Colonic mucosa (tissue), 4 donors: Measurements from ENCODE around the gene RDM1. TPM values are rescaled to one million over a fixed set of nuclear protein-coding genes. Genes with fewer than 3 reads are reported as not detected.

Experiments used
- DNase-seq: peaks from one replicate; pipeline ENCODE4 v3.0.0-alpha.2; 2020
- H3K27ac ChIP-seq: fragments of 200-600 bp; one replicate; pipeline ENCODE4 v1.8.0; 2021
- H3K27me3 ChIP-seq: fragments of 200-600 bp; one replicate; pipeline ENCODE4 v1.8.0; 2021
- H3K36me3 ChIP-seq: fragments of 200-600 bp; one replicate; pipeline ENCODE4 v1.8.0; 2021
- H3K4me1 ChIP-seq: fragments of 200-600 bp; one replicate; pipeline ENCODE4 v1.8.0; 2021; ENCODE audit warnings: mild to moderate bottlenecking
- H3K4me3 ChIP-seq: fragments of 200-600 bp; one replicate; pipeline ENCODE4 v1.8.0; 2021
- H3K9ac ChIP-seq, 2 donors: one replicate each; pipeline ENCODE4 v1.7.0; 2013; ENCODE audit warnings: control low read depth in 2 of 2, low read depth in 2 of 2, low read length in 2 of 2
- H3K9me3 ChIP-seq: fragments of 200-600 bp; one replicate; pipeline ENCODE4 v1.8.0; 2021
- intact Hi-C: fragments of 100-400 bp; cut with DNase I; formaldehyde crosslinking; loops from one replicate; pipeline ENCODE4 v1.14.1; 2022
- total RNA-seq, 2 donors: library from RNA; stranded (reverse); fragmentation: NEBNext Ultra II Directional in 1 of 2; extraction: Animal tissue kit (Norgen Biotek cat#: 25700) in 1 of 2; gene quantifications; one replicate each; pipeline ENCODE4 v1.2.1, GENCODE V29; 2021
- TF ChIP-seq, protein P1 (sequence below): fragments of 200-600 bp; IDR thresholded peaks from one replicate; pipeline ENCODE4 v1.8.0; 2022; ENCODE audit warnings: antibody characterized with exemption, mild to moderate bottlenecking
- donor health status: healthy.
- donor health status: DM: no; HTN: no; CAD: no.
- donor health status: DM: no; HTN: no; CAD: no.

The RDM1 gene
- total RNA-seq, 2 donors from 2014 or later: 0.66 to 7.8 TPM

- intact Hi-C loops: no loop called here
- no peak overlapping the region for H3K4me3 ChIP-seq
- H3K4me1 ChIP-seq: no peaks in the 10 kb centered on the region
- H3K36me3 ChIP-seq: no peaks in the 10 kb centered on the region
- H3K27me3 ChIP-seq: no peaks in the 10 kb centered on the region
- DNase-seq: no peak
- H3K27ac ChIP-seq: no peak overlapping the region
- H3K9me3 ChIP-seq: no peaks in the 10 kb centered on the region
- H3K9ac ChIP-seq: no peak overlapping the region
- TF ChIP-seq, protein P1, sequence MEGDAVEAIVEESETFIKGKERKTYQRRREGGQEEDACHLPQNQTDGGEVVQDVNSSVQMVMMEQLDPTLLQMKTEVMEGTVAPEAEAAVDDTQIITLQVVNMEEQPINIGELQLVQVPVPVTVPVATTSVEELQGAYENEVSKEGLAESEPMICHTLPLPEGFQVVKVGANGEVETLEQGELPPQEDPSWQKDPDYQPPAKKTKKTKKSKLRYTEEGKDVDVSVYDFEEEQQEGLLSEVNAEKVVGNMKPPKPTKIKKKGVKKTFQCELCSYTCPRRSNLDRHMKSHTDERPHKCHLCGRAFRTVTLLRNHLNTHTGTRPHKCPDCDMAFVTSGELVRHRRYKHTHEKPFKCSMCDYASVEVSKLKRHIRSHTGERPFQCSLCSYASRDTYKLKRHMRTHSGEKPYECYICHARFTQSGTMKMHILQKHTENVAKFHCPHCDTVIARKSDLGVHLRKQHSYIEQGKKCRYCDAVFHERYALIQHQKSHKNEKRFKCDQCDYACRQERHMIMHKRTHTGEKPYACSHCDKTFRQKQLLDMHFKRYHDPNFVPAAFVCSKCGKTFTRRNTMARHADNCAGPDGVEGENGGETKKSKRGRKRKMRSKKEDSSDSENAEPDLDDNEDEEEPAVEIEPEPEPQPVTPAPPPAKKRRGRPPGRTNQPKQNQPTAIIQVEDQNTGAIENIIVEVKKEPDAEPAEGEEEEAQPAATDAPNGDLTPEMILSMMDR: no peak
Measured at GRCh38 chr17:35875072-35875799, 55.3 kb downstream of the RDM1 start.

DNA sequence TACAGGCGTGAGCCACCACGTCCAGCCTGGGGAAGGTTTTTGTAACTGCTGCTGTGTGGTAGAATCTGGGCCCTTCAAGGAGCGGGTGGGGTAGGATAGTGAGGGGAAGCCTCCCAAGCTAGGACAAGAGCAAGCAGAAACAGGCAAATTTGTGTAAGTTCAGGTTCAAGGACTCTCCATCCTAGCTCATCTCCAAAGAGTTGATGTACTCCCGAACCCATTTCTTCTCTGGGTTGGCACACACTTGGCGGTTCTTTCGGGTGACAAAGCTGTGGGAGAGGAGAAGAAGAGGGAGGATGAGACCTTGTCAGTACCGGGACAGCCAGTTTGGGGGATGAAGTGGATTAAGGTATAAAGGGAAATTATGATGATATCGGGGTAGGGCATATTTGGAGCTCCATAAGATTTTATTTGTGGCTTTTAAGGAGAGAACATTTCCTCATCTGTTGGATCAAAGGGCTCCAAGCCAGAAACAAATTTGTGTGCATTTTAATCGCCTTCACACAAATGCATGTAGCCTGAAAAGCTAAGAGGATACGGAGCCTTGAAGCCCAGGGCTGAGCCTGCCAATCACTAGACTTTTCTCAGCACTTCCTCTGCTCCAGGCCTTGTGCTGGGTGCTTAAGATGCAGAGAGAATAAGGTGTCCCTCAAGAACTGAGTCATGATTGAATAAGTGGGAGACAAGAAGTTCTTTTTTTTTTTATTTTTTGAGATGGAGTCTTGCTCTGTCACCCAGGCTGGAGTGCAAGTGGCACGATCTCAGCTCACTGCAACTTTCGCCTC is 58.2 kb downstream of the RDM1 start:
- Histone ChIP-seq H3K4me3 (no peak overlapping the region), H3K9me3 (no peaks in the 10 kb centered on the region), H3K4me1 (no peaks in the 10 kb centered on the region), H3K27me3 (no peaks in the 10 kb centered on the region), H3K9ac (no peak overlapping the region), H3K27ac (no peak overlapping the region), H3K36me3 (no peaks in the 10 kb centered on the region)
- TF ChIP-seq, protein P1: no peak
- no peak for DNase-seq
- intact Hi-C loops: no loop called here

DNA sequence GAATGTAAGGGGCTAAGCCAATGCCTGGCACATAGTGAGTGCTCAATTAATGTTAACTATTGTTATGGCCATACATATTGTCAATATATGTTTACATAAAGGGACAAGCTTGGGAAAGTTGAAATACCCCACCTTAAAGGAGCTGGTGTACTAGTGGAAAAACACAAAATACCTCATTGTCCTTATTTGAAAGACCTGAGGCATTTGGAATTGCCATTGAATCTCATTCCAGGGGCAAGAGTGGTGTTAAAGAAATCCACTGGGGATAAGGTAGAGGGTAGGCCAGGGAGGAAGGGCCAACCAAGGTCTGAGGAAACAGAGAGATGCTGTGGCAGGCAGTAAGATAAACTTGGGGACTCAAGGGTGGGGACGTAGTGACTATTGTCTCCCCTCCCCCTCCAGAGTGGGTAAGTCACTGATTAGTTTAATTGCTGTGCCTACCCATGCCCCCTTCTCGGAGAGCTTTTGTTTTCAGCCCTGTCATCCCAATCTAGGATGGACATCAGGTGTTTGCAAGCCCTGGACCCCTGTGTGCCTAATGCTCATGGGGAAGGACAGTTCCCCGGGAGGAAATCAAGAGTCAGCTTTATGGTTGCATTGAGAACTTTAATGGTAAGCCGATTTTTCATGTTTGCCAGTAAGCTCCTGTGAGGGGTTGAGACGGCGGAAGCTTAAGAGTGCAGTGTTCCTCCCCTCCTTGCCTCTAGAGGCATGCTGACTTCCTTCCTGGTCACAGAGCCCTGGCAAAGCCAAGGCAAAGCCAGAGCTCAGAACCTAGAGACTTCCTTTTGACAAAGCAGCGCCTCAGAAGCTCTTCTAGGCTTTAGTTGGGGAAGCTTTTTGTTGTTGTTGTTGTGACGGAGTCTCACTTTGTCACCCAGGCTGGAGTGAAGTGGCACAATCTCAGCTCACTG is 59.4 kb downstream of the RDM1 start:
- Histone ChIP-seq H3K4me3 (no peak overlapping the region), H3K9ac (no peak overlapping the region), H3K27me3 (no peaks in the 10 kb centered on the region), H3K9me3 (no peaks in the 10 kb centered on the region), H3K36me3 (no peaks in the 10 kb centered on the region), H3K4me1 (no peaks in the 10 kb centered on the region), H3K27ac (no peak overlapping the region)
- TF ChIP-seq, protein P1: no peak
- intact Hi-C loops: no loop called here
- no peak for DNase-seq

GRCh38 chr17:35868737-35869136 is 61.8 kb downstream of the RDM1 start, which contains the start of gene HEATR9:
HEATR9 (minus strand) TSS chr17:35868891; CDS start chr17:35868742, 149 bp downstream.
- intact Hi-C loops: no loop called here
- no peak for DNase-seq
- TF ChIP-seq, protein P1: no peak
- Histone ChIP-seq H3K9me3 (no peaks in the 10 kb centered on the region), H3K36me3 (no peaks in the 10 kb centered on the region), H3K4me3 (no peak within 1 kb of the TSS), H3K27ac (no peak within 1 kb of the TSS), H3K27me3 (no peaks in the 10 kb centered on the region), H3K9ac (no peak within 1 kb of the TSS), H3K4me1 (no peaks in the 10 kb centered on the region)

Other genes with a start within 250 kb of the RDM1 start
- under 1 TPM; 0.07 to 0.21 TPM for gene RASL10B, start 199.1 kb downstream of the RDM1 start, total RNA-seq
- gene GAS2L2, start 177.5 kb downstream of the RDM1 start, total RNA-seq: under 1 TPM in 1 of 2 donors, not detected in 1; 0.15 TPM
- gene C17orf50, start 169.9 kb downstream of the RDM1 start, total RNA-seq: not detected
- 10 to 100 TPM; 62.5 to 66.7 TPM for gene MMP28, start 135.1 kb downstream of the RDM1 start, total RNA-seq
- 100 to 1,000 TPM; 132 to 218 TPM for gene TAF15, start 121.3 kb downstream of the RDM1 start, total RNA-seq
- not detected for gene HEATR9, start 61.9 kb downstream of the RDM1 start, total RNA-seq
- gene CCL5, start 50.4 kb downstream of the RDM1 start, total RNA-seq: 1 to 10 TPM; 3.6 to 4.4 TPM
- gene LYZL6, start 12.9 kb upstream of the RDM1 start, total RNA-seq: not detected
- gene CCL16, start 50.7 kb upstream of the RDM1 start, total RNA-seq: not detected
- 1 to 10 TPM; 1.3 to 2.4 TPM for gene CCL14, start 56.0 kb upstream of the RDM1 start, total RNA-seq
- 10 to 100 TPM; 37.2 to 54.4 TPM for gene CCL15, start 70.8 kb upstream of the RDM1 start, total RNA-seq
- gene CCL23, start 87.2 kb upstream of the RDM1 start, total RNA-seq: under 1 TPM in 1 of 2 donors, not detected in 1; 0.59 TPM
- gene CCL18, start 133.5 kb upstream of the RDM1 start, total RNA-seq: 1 to 10 TPM in 1 of 2 donors, under 1 TPM in 1; 0.54 to 3.5 TPM
- 1 to 10 TPM; 2.0 to 2.1 TPM for gene CCL3, start 159.4 kb upstream of the RDM1 start, total RNA-seq
- gene CCL4, start 173.1 kb upstream of the RDM1 start, total RNA-seq: 1 to 10 TPM; 1.2 to 3.8 TPM
- 1 to 10 TPM; 4.5 to 8.7 TPM for gene TBC1D3B, start 245.9 kb upstream of the RDM1 start, total RNA-seq